Stomach (tissue), 4 donors: ENCODE results near the gene UTP3.

Experiments used
- POLR2A ChIP-seq, 4 donors: fragments of 450-650 bp; IDR thresholded peaks; one replicate each; pipeline ENCODE4 v1.6.1; 2016; ENCODE audit warnings: antibody characterized with exemption in 4 of 4, control low read depth in 2 of 4, mild to moderate bottlenecking in 1 of 4, moderate library complexity in 1 of 4
- POLR2AphosphoS5 ChIP-seq, 3 donors: sonication (generic); formaldehyde crosslinking; IDR thresholded peaks; one replicate each; pipeline ENCODE4 v1.6.1; 2016; ENCODE audit warnings: antibody characterized with exemption in 3 of 3
- TF ChIP-seq, protein P1 (sequence below), 7 experiments: fragments of 450-650 bp in 4 of 7; fragments of 200-600 bp in 3 of 7; sonication (generic) in 3 of 7; IDR thresholded peaks; one replicate each; pipeline ENCODE4 v1.5.1; 2016 to 2019; ENCODE audit warnings: antibody characterized with exemption in 7 of 7, control low read depth in 2 of 7, mild to moderate bottlenecking in 1 of 7

DNA sequence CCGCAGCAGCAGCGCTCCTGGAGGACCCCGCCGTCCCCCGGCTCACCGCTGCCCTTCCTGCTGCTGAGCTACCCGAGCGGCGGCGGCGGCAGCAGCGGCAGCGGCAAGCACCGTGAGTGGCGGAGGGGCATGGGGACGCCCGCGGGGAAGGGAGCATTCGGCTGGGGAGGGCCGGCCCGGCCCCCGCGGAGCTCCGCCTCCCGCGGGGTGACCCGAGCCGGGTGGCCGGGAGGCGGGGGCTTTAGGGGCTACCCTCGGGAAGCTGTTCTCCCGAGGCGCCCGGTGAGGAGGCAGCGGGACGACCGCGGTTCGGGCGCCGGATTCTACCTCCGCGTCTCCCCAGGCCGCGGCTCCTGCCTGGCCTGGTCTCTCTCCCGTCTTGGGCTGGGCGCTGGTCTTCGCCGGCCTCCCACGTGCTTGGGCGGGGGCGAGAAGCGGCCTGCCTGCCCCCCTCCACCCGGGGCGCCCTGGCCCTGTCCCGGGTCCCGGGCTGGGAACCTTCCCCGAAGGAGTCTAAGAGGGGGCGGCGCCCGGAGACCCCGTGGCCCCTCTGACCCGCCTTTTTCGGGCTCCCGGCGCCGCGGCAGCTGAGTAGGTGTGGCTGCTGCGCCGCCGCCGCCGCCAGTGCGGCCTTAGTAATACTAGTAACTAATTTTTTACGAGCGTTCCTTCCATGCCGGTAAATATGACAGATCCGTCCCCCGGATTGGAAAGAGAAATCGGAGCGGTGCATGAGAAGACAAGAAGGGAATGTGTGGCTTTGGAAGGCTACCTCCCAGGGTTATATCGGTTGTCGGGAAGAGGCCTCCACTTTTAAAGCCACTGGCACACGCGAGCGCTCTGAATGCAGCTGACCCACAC lies 17.1 kb downstream of the UTP3 start:
- TF ChIP-seq POLR2AphosphoS5 (IDR thresholded peaks at IDR 0.05) (peak in 1 of 3 donors; percentile 59), POLR2A (IDR thresholded peaks at IDR 0.05) (no peak)
- TF ChIP-seq, protein P1, sequence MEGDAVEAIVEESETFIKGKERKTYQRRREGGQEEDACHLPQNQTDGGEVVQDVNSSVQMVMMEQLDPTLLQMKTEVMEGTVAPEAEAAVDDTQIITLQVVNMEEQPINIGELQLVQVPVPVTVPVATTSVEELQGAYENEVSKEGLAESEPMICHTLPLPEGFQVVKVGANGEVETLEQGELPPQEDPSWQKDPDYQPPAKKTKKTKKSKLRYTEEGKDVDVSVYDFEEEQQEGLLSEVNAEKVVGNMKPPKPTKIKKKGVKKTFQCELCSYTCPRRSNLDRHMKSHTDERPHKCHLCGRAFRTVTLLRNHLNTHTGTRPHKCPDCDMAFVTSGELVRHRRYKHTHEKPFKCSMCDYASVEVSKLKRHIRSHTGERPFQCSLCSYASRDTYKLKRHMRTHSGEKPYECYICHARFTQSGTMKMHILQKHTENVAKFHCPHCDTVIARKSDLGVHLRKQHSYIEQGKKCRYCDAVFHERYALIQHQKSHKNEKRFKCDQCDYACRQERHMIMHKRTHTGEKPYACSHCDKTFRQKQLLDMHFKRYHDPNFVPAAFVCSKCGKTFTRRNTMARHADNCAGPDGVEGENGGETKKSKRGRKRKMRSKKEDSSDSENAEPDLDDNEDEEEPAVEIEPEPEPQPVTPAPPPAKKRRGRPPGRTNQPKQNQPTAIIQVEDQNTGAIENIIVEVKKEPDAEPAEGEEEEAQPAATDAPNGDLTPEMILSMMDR (IDR thresholded peaks at IDR 0.05), result no peak
